UCSD-AML1 (cell line): Measurements from ENCODE around the gene SNX17.
"Not testable (repeated sequence)": the region's sequence is repeated elsewhere in the genome, so short reads cannot be mapped to it uniquely, and the experiment has no call there.

ENCODE experiments used
- DNase-seq: peaks from one replicate; lab custom pipeline; 2025; ENCODE audit not compliant: unreplicated experiment; lab: John Stamatoyannopoulos, UW

SNX17 gene

DNA sequence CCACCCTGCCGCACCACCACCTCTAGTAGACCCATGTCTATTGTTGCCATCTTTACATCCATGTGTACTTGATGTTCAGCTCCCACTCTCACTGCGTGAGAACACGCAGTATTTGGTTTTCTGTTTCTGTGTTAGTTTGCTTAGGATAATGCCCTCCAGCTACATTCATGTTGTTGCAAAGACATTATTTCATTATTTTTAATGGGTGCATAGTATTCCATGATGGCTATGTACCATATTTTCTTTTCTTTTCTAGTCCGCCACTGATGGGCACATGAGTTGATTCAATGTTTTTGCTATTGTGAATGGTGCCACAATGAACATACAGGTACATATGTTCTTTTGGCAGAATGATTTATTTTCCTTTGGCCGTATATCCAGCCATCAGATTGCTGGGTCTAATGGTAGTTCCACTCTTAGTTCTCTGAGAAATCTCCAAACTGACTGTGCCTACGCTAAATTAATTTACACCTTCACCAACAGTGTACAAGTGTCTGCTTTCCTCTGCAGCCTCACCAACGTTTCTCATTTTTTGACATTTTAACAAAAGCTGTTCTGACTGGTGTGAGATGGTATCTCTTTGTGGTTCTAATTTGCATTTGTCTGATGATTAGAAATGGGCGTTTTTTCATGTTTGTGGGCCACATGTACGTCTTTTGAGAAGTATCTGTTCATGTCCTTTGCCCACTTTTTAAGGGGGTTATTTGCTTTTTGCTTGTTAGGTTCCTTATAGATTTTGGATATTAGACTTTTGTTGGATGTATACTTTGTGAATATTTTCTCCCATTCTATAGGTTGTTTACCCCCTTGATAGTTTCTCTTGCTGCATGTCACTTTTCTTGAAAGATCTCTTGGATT, 20.6 kb downstream of the SNX17 start:
- DNase-seq = no peak

DNA sequence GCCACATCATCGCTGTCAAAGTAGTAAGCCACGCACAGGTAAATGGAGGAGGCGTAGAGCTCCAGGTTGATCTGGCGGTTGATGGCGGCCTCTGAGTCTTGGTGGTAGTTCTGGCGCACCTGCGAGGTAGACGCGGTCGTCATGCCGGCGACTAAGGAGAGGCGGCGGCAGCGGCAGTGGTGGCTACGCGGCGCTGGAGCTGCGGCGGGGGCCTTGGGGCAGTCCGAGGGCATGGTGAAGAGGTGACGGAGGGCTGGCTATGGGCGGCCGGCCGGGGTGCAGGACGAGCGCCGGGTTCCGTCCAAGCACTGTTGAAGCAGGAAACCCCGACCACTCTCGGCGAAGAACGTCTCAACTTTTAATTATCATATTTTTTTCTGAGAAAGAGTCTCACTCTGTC, 22.8 kb downstream of the SNX17 start:
- no peak for DNase-seq

GRCh38 chr2:27398962-27399361, 28.5 kb downstream of the SNX17 start:
- DNase-seq = no peak

DNA sequence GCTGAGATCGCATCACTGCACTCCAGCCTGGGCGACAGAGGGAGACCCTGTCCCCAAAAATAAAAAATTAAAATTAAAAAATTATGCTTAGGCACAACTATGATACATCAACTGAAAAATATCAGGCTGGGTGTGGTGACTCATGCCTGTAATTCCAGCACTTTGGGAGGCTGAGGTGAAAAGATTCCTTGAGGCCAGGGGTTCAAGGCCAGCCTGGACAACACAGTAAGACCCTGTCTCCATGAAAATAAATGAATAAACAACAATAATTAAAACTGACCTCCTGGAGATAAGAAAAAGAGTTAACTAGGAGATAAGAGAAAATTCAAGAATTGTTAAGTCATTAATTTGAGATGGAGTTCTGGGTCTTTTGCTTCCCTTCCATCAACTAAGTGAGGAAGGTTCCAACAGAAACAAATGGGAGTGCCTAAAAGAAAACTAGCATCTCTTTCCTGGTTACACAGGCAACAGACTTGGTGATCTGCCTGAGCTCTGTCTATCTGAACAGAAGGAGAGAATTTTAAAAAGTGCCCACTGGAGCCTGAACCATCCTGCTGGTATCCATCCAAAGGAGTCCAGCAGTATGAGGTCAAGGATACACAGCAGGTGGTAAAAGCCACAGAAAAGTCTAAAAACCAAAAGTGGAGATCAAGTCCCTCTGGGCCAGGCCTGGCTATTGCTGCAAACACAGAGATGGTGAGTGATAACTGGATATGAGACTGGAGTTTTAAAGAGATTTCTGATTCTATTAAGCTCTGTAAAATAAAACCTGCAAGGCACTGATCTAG, 30.1 kb downstream of the SNX17 start:
- DNase-seq = no peak

DNA sequence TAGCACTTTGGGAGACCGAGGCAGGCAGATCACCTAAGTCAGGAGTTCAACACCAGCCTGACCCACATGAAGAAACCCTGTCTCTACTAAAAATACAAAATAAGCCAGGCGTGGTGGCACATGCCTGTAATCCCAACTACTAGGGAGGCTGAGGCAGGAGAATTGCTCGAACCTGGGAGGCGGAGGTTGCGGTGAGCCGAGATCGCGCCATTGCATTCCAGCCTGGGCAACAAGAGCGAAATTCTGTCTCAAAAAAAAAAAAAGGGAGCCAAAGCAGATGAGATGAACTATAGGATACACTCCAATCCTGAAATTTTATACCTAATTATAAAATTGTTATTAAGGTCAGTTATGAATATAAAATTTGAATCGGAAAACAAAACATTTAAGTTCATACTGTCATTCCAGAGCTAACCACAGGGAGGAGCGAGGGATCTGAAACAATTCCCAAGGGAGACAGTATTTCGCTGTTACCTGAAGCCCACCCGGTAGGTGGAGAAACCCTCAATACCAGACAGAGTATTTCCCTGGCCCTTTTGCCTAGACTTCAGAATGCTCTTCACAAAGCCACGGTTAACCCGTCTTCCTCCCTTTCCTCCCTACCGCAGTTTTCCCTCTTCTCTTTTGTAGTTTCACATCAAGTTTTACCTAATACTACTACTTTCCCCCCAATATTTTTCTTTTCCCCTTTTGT, 37.5 kb downstream of the SNX17 start:
- DNase-seq = no peak

DNA sequence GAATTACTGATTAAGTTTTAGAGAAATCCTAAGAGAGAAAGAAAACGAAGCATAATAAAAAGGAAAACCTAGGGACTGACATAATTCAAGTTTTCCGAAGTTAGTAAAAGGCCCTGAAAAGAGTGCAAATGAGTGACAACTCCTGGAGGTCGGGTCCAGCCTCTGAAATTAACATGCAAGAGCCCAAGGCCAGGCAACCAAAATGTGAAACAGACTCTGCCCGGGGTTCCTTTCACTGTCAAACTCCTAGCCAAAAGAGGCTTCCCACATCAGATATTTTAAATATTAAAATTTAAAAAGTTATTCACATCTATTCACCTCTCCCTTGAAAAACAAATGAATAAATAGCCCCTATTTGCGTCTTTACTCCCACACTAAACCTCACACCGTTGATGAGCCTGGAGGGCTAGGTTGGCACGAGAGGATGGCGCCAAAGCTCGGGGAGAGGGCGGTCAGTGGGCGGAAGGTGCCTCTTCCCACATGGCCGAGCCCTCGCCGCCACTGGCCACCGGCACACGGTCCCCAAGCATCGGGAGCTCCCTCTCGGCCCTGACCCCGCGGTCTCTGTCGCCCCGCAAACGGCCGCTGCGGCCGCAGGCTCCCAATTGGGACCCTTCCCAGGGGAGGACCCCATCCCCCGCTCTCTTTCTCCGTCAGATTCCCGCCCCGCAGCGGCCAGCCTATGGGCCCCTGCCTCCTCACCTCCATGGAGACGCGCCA, 38.3 kb downstream of the SNX17 start:
- DNase-seq = peak; percentile 50

DNA sequence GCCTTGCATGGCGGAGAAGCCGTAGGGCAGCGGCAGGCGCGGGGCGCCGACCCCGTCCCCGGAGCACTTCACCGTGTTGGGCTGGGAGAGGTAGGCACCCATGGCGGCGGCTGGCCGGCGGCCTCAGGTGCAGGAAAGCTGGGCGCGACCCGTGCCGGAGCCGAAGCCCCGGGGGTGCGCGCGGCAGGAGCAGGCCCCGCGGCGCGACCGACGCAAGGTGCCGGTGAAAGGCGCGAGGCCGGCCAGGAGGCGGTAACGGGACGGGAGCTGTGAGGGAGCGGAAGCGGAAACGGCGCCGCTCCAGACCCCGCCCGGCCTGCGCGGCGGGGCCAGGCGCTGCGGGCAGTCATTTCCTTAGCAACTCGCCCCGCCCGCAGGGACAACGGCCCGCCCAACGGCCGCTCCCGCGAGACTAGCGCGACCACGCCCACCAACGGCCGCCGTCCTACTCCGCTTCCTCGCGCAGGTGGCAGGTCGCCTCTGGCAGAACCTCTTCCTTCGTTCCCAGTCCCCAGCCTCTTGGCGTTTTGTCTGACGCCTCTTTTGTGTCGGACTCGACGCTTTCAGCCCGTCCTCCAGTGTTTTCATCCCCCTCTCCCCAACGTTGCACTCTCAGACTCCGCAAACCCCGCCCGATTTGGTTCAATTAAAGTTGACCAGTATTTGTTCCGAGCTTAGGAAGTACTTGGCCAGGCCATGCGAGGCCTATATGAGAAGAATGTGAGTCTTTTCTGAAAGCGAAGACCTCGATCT, 39.1 kb downstream of the SNX17 start, which contains the start of gene PPM1G:
PPM1G (minus strand) TSS at position 271 of the 753 bp plus-strand sequence; CDS start at position 102, 169 bp downstream.
- peak; percentile 96 for DNase-seq

- no peak for DNase-seq
Measured at GRCh38 chr2:27412419-27413152, 42.2 kb downstream of the SNX17 start.

- no peak for DNase-seq
Measured at GRCh38 chr2:27416151-27416550, 45.7 kb downstream of the SNX17 start.

DNA sequence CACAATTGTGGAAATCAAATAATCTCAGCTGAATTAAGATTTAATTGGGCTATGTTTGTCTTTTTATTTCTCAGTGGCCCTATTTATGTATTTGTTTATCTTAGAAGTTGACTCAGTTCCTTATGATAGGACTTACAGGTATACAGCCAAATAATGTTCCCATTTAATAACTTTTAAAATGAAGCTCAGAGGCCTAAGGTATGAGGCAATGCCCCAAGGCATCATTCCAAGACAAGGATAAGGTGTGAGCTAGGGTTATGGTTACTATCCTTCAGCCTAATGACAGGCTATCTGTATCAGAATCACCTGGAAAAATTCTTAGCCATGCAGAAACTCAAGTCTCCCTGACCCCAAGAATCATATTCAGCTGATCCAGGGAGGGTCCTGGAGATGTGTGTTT, 50.6 kb downstream of the SNX17 start:
- DNase-seq = no peak

- DNase-seq = no peak
Measured at GRCh38 chr2:27421660-27422250, 51.3 kb downstream of the SNX17 start.

DNA sequence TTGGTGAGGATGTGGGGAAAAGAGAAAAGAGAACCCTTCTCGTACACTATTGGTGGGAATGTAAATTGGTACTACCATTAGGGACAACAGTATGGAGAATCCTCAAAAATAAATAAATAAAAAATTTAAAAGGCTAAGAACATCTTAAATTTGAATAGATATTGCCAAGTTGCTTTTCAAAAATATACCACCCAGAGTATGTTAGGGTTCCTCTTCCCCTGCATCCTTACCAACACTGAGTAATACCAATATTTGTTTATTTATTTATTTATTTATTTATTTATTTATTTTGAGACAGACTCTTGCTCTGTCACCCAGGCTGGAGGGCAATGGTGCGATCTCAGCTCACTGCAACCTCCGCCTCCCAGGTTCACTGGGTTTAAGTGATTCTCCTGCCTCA, 52.5 kb downstream of the SNX17 start:
- DNase-seq = no peak

DNA sequence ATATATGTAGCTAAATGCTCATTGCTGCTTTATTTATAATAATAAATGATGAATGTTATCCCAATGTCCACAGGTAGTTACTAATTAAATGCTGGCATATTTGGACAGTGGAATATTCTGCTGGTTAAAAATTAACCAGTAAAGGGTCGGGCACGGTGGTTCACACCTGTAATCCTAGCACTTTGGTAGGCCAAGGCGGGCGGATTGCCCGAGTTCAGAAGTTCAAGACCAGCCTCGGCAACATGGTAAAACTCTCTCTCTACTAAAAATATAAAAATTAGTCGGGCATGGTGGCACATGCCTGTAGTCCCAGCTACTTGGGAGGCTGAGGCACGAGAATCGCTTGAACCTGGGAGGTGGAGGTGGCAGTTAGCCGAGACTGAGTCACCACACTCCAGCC, 54.6 kb downstream of the SNX17 start:
- not testable (repeated sequence) for DNase-seq
